ENCODE measurements around the gene TMPRSS4. TPM values are rescaled to one million over a fixed set of nuclear protein-coding genes. Genes with fewer than 3 reads are reported as not detected.

TMPRSS4 gene
- polyA plus RNA-seq (ENCODE audit: insufficient read length) = 30.2 TPM
- long read RNA-seq, donor 1, full-length matches to known transcripts = 7 of 13 reads
- long read RNA-seq, donor 1, partial matches to known transcripts = 6 of 13 reads
- long read RNA-seq, donor 1, other reads (novel, unspliced or antisense) = 0 of 13 reads
- long read RNA-seq, donor 2, full-length matches to known transcripts = 2 of 2 reads
- long read RNA-seq, donor 2, partial matches to known transcripts = 0 of 2 reads
- long read RNA-seq, donor 2, other reads (novel, unspliced or antisense) = 0 of 2 reads
- long read RNA-seq, donor 3, full-length matches to known transcripts = 2 of 2 reads
- long read RNA-seq, donor 3, partial matches to known transcripts = 0 of 2 reads
- long read RNA-seq, donor 3, other reads (novel, unspliced or antisense) = 0 of 2 reads
- long read RNA-seq, donor 4 = 0 reads
- long read RNA-seq, donor 5, full-length matches to known transcripts = 9 of 21 reads
- long read RNA-seq, donor 5, partial matches to known transcripts = 12 of 21 reads
- long read RNA-seq, donor 5, other reads (novel, unspliced or antisense) = 0 of 21 reads
- long read RNA-seq, donor 6, full-length matches to known transcripts = 1 of 1 reads
- long read RNA-seq, donor 6, partial matches to known transcripts = 0 of 1 reads
- long read RNA-seq, donor 6, other reads (novel, unspliced or antisense) = 0 of 1 reads
- long read RNA-seq, donor 7, full-length matches to known transcripts = 7 of 17 reads
- long read RNA-seq, donor 7, partial matches to known transcripts = 10 of 17 reads
- long read RNA-seq, donor 7, other reads (novel, unspliced or antisense) = 0 of 17 reads
- long read RNA-seq, donor 8, full-length matches to known transcripts = 5 of 5 reads
- long read RNA-seq, donor 8, partial matches to known transcripts = 0 of 5 reads
- long read RNA-seq, donor 8, other reads (novel, unspliced or antisense) = 0 of 5 reads

GRCh38 chr11:118076754-118077281 is at the start of gene TMPRSS4:
TMPRSS4 (plus strand) TSS chr11:118077078; CDS start chr11:118077303, 225 bp downstream.
- peak; percentile 56 for DNase-seq

GRCh38 chr11:118027694-118028093 is 49.2 kb upstream of the TMPRSS4 start:
- DNase-seq = no peak

- DNase-seq = no peak
Measured at GRCh38 chr11:118028626-118029025, 48.3 kb upstream of the TMPRSS4 start.

GRCh38 chr11:118033443-118033842 is 43.4 kb upstream of the TMPRSS4 start:
- no peak for DNase-seq

GRCh38 chr11:118042141-118042540 is 34.7 kb upstream of the TMPRSS4 start:
- no peak for DNase-seq

- DNase-seq = no peak
Measured at GRCh38 chr11:118042796-118043195, 34.1 kb upstream of the TMPRSS4 start.

GRCh38 chr11:118045191-118045590 is 31.7 kb upstream of the TMPRSS4 start:
- no peak for DNase-seq

- no peak for DNase-seq
Measured at GRCh38 chr11:118046051-118046963, 30.6 kb upstream of the TMPRSS4 start.

GRCh38 chr11:118046964-118047700 is 29.7 kb upstream of the TMPRSS4 start:
- DNase-seq = no peak

GRCh38 chr11:118047749-118048148 is 29.1 kb upstream of the TMPRSS4 start:
- DNase-seq = no peak

GRCh38 chr11:118048472-118049370 is 28.2 kb upstream of the TMPRSS4 start:
- no peak for DNase-seq

- DNase-seq = no peak
Measured at GRCh38 chr11:118049771-118050170, 27.1 kb upstream of the TMPRSS4 start.

- no peak for DNase-seq
Measured at GRCh38 chr11:118050208-118050891, 26.5 kb upstream of the TMPRSS4 start.

- no peak for DNase-seq
Measured at GRCh38 chr11:118051136-118051610, 25.7 kb upstream of the TMPRSS4 start.

GRCh38 chr11:118051611-118052461 is 25.0 kb upstream of the TMPRSS4 start:
- no peak for DNase-seq

GRCh38 chr11:118052581-118053206 is 24.2 kb upstream of the TMPRSS4 start:
- no peak for DNase-seq
